GM12892 (cell line): ENCODE data around the gene FBXL17.

ENCODE experiments used
- POLR2A ChIP-seq: IDR thresholded peaks from 2 replicates; pipeline ENCODE4 v1.6.1; 2011; ENCODE audit warnings: low read depth, low read length, control low read depth
- POLR2AphosphoS5 ChIP-seq: IDR thresholded peaks from 2 replicates; pipeline ENCODE4 v1.6.1; 2011; ENCODE audit warnings: low read depth, low read length, control low read depth

DNA sequence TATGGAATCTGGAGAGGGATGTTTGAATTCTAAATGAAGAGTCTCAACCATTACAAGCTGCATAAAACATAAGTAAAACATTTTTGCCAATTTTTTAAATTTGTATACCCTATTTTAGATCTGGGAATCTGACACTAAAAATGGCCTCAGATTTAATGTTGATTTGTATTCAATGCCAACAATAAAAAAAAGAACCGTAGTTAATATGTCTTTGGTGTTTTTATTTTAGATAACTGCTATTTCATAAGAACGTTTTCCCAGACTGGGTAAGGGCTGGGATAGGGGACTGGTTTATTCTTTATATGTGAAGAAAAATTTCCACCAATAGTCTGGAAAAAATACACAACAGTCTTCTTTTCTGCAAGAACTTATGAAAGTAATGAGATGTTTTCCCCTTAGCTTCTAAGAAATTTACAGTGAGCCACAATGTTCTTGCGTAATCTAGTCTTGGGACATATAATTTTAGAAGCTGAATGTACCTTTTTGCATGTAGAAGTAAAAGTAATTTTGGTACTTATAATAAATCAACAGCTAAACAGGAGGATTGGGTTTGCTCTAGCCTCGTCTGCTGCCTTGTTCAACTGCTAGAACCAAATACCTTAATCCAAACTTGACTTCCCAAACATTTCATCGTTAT lies 466.6 kb downstream of the FBXL17 start:
- TF ChIP-seq POLR2A (no peak), POLR2AphosphoS5 (no peak)
